HepG2 (cell line): ENCODE results near the gene PRR19. TPM values are rescaled to one million over a fixed set of nuclear protein-coding genes. Genes with fewer than 3 reads are reported as not detected.
A peak's percentile ranks its signal among the peaks of the same experiment; 100 is the strongest.

Source experiments
- ARNTL ChIP-seq: sonication (generic); formaldehyde crosslinking; IDR thresholded peaks from 2 replicates; pipeline ENCODE4 v1.4.0; 2020; ENCODE audit warnings: mild to moderate bottlenecking, missing genetic modification reagents
- FOXA3 ChIP-seq: IDR thresholded peaks from 2 replicates; pipeline ENCODE4 v1.6.1; 2016; ENCODE audit warnings: missing genetic modification reagents, missing compliant biosample characterization
- JUND ChIP-seq: sonication (generic); formaldehyde crosslinking; IDR thresholded peaks from 2 replicates; pipeline ENCODE4 v1.8.0; 2022; ENCODE audit warnings: mild to moderate bottlenecking, missing genetic modification reagents
- KLF13 ChIP-seq: sonication (generic); formaldehyde crosslinking; IDR thresholded peaks from 2 replicates; pipeline ENCODE4 v1.4.0; 2020; ENCODE audit warnings: mild to moderate bottlenecking, missing genetic modification reagents
- MED13 ChIP-seq: sonication (generic); formaldehyde crosslinking; IDR thresholded peaks from 2 replicates; pipeline ENCODE4 v1.5.0; 2020; ENCODE audit warnings: missing genetic modification reagents
- MXD3 ChIP-seq: IDR thresholded peaks from 2 replicates; pipeline ENCODE4 v1.6.1; 2016; ENCODE audit warnings: mild to moderate bottlenecking, missing biosample characterization, missing genetic modification reagents
- NR2F2 ChIP-seq: IDR thresholded peaks from 2 replicates; pipeline ENCODE4 v1.6.1; 2012; ENCODE audit warnings: low read depth, inconsistent platforms, borderline replicate concordance
- SALL2 ChIP-seq: sonication (generic); formaldehyde crosslinking; IDR thresholded peaks from 2 replicates; pipeline ENCODE4 v1.8.1; 2023; ENCODE audit warnings: mild to moderate bottlenecking, missing genetic modification reagents, inconsistent platforms
- TBP ChIP-seq: sonication (generic); formaldehyde crosslinking; IDR thresholded peaks from 2 replicates; pipeline ENCODE4 v1.5.0; 2020; ENCODE audit warnings: missing genetic modification reagents
- ZHX2 ChIP-seq, 2 experiments: sonication (generic) in 1 of 2; formaldehyde crosslinking in 1 of 2; IDR thresholded peaks; 2 replicates each; pipeline versions ENCODE4 v1.6.1 to v1.9.0; 2014 to 2022; ENCODE audit warnings: antibody characterized with exemption in 1 of 2, borderline replicate concordance in 1 of 2, inconsistent platforms in 1 of 2, low read depth in 1 of 2, missing genetic modification reagents in 1 of 2
- ZNF333 ChIP-seq: sonication (generic); formaldehyde crosslinking; IDR thresholded peaks from 2 replicates; pipeline ENCODE4 v1.4.0; 2020; ENCODE audit warnings: mild to moderate bottlenecking, missing genetic modification reagents, borderline replicate concordance
- ZNF746 ChIP-seq: sonication (generic); formaldehyde crosslinking; IDR thresholded peaks from 2 replicates; pipeline ENCODE4 v1.8.0; 2022; ENCODE audit warnings: mild to moderate bottlenecking, missing genetic modification reagents
- ZNF800 ChIP-seq: sonication (generic); formaldehyde crosslinking; IDR thresholded peaks from 2 replicates; pipeline ENCODE4 v1.4.0; 2020; ENCODE audit warnings: missing genetic modification reagents
- ZSCAN9 ChIP-seq: IDR thresholded peaks from 2 replicates; pipeline ENCODE4 v1.6.1; 2016; ENCODE audit warnings: borderline replicate concordance
- polyA plus RNA-seq, 8 experiments: library from polyadenylated mRNA; depleted of rRNA in 3 of 8; stranded (reverse) in 7 of 8; unstranded in 1 of 8; fragments of >200 nt; fragmentation: Illumina TruSeq in 4 of 8; extraction: Trizol in 4 of 8; gene quantifications; 2 replicates each; pipeline versions ENCODE4 v1.2.1 to v1.2.3, GENCODE V29; 2011 to 2016; ENCODE audit warnings: low read depth in 4 of 8, missing spikeins in 1 of 8, mixed read lengths in 1 of 8; ENCODE audit not compliant: insufficient read depth in 1 of 8
- total RNA-seq, 5 experiments: library from RNA; depleted of rRNA; stranded (reverse); fragments of >200 nt; fragmentation: Illumina TruSeq; extraction: Trizol; gene quantifications; 2 replicates each; pipeline ENCODE4 v1.2.3, GENCODE V29; 2016; ENCODE audit warnings: low read depth in 1 of 5
- TF ChIP-seq, protein P1 (sequence below): sonication (generic); formaldehyde crosslinking; IDR thresholded peaks from 2 replicates; pipeline ENCODE4 v1.5.0; 2020; ENCODE audit warnings: missing genetic modification reagents
- TF ChIP-seq, protein P2 (sequence below): sonication (generic); formaldehyde crosslinking; IDR thresholded peaks from 2 replicates; pipeline ENCODE4 v1.8.1; 2023; ENCODE audit warnings: missing genetic modification reagents, mild to moderate bottlenecking, borderline replicate concordance
- TF ChIP-seq, protein P3 (sequence below): sonication (generic); formaldehyde crosslinking; IDR thresholded peaks from 2 replicates; pipeline ENCODE4 v1.4.0; 2020; ENCODE audit warnings: missing genetic modification reagents

Gene PRR19
- total and polyA plus RNA-seq, 2 of the 13 experiments (the other 11 are each of a cell fraction or from before 2014, with no cell fraction given): 0.21 to 0.33 TPM

DNA sequence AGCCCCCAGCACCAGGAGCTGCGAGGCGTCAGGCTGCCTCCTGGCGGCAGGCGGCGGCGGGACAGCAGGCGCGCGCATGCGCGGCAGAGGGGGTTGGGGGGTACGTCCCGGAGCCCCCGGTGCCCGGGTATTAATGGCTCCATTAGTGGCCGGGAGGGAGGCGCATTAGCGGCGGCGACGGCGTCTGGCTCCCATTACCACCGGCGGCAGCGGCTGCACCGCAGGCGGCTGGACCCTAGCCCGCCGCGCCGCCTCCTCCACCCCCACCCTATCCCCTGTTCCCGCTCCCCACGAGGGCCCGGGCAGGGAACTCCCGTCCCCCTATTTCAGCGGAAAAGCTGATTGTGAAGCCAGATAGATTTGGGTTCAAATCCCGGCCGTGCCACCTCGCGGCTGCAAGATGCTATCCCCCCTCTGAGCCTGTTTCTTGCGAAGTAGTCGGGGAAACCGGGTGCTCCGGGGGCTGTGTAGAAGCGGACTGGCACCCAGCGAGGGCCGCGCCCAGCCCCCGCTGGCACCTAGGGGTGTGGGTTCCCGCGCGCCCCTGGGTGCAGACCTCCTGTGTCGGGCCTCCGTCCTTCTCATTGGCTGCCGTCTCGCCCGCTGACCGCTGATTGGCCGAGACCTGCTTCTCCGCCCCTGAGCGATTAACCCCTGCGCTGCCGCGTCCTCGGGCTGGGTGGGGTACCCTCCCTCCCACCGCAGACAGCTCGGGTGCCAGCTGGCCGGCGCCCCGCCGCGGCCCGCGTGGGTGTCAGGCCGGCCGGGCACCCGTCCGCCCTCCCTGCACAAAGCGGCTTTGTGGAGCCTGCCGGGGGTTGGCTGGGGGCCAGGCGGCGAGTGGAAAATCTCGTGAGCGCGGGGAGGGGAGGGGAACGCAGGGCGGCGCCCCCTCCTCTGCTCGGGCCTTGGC lies 21.8 kb upstream of the PRR19 start (continued):
- TF ChIP-seq ZHX2 (IDR thresholded peaks at IDR 0.05; ENCODE audit: low read depth) (no peak), ZHX2 (CRISPR knock-in tag; IDR thresholded peaks at IDR 0.05; ENCODE audit: borderline replicate concordance) (no peak), ZNF333 (no peak), NR2F2 (no peak; the same call in 1 of the 2 replicates), MXD3 (CRISPR knock-in tag) (no peak), ARNTL (CRISPR knock-in tag) (no peak), JUND (peak; percentile 38; the same call in 1 of the 2 replicates), KLF13 (CRISPR knock-in tag) (no peak), SALL2 (CRISPR knock-in tag) (no peak; the same call in 1 of the 2 replicates), MED13 (CRISPR knock-in tag) (peak; percentile 64; the same call in 1 of the 2 replicates), ZNF746 (no peak), ZSCAN9 (CRISPR knock-in tag) (no peak), ZNF800 (CRISPR knock-in tag) (0 out of 2 replicates have a peak, but pooled peaks have one; percentile 60), FOXA3 (CRISPR knock-in tag) (no peak), TBP (CRISPR knock-in tag) (no peak)
- TF ChIP-seq, protein P1, sequence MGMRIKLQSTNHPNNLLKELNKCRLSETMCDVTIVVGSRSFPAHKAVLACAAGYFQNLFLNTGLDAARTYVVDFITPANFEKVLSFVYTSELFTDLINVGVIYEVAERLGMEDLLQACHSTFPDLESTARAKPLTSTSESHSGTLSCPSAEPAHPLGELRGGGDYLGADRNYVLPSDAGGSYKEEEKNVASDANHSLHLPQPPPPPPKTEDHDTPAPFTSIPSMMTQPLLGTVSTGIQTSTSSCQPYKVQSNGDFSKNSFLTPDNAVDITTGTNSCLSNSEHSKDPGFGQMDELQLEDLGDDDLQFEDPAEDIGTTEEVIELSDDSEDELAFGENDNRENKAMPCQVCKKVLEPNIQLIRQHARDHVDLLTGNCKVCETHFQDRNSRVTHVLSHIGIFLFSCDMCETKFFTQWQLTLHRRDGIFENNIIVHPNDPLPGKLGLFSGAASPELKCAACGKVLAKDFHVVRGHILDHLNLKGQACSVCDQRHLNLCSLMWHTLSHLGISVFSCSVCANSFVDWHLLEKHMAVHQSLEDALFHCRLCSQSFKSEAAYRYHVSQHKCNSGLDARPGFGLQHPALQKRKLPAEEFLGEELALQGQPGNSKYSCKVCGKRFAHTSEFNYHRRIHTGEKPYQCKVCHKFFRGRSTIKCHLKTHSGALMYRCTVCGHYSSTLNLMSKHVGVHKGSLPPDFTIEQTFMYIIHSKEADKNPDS: no peak
- TF ChIP-seq, protein P2, sequence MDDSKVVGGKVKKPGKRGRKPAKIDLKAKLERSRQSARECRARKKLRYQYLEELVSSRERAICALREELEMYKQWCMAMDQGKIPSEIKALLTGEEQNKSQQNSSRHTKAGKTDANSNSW: no peak
- TF ChIP-seq, protein P3, sequence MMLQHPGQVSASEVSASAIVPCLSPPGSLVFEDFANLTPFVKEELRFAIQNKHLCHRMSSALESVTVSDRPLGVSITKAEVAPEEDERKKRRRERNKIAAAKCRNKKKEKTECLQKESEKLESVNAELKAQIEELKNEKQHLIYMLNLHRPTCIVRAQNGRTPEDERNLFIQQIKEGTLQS (CRISPR knock-in tag): peak; percentile 25; the same call in 1 of the 2 replicates
